Vagina (tissue), 2 donors: ENCODE results near the gene ERICH6B.
"Not testable (repeated sequence)": the region's sequence is repeated elsewhere in the genome, so short reads cannot be mapped to it uniquely, and the experiment has no call there.

Experiments
- POLR2A ChIP-seq, 2 donors: fragments of 450-650 bp; IDR thresholded peaks; one replicate each; pipeline ENCODE4 v1.6.1; 2017; ENCODE audit warnings: antibody characterized with exemption in 2 of 2, mild to moderate bottlenecking in 2 of 2, moderate library complexity in 2 of 2
- TF ChIP-seq, protein P1 (sequence below), 3 experiments: fragments of 450-650 bp in 2 of 3; fragments of 200-600 bp in 1 of 3; sonication (generic) in 1 of 3; IDR thresholded peaks; one replicate each; pipeline ENCODE4 v1.5.1; 2017 to 2019; ENCODE audit warnings: antibody characterized with exemption in 3 of 3, mild to moderate bottlenecking in 2 of 3, moderate library complexity in 2 of 3

GRCh38 chr13:45642159-45642558, 26.6 kb upstream of the ERICH6B start:
- TF ChIP-seq, protein P1, sequence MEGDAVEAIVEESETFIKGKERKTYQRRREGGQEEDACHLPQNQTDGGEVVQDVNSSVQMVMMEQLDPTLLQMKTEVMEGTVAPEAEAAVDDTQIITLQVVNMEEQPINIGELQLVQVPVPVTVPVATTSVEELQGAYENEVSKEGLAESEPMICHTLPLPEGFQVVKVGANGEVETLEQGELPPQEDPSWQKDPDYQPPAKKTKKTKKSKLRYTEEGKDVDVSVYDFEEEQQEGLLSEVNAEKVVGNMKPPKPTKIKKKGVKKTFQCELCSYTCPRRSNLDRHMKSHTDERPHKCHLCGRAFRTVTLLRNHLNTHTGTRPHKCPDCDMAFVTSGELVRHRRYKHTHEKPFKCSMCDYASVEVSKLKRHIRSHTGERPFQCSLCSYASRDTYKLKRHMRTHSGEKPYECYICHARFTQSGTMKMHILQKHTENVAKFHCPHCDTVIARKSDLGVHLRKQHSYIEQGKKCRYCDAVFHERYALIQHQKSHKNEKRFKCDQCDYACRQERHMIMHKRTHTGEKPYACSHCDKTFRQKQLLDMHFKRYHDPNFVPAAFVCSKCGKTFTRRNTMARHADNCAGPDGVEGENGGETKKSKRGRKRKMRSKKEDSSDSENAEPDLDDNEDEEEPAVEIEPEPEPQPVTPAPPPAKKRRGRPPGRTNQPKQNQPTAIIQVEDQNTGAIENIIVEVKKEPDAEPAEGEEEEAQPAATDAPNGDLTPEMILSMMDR (IDR thresholded peaks at IDR 0.05) = not testable (repeated sequence)
- not testable (repeated sequence) for TF ChIP-seq POLR2A (IDR thresholded peaks at IDR 0.05)
